BLaER1 (cell line): ENCODE data around the gene CD247.
A peak's percentile ranks its signal among the peaks of the same experiment; 100 is the strongest.

ENCODE experiments used
- H3K27ac ChIP-seq: shearing (Covaris generic); formaldehyde crosslinking; 2 replicates; pipeline ENCODE4 v1.8.1; 2022
- H3K27me3 ChIP-seq: shearing (Covaris generic); formaldehyde crosslinking; 2 replicates; pipeline ENCODE4 v1.8.1; 2022
- H3K36me3 ChIP-seq: shearing (Covaris generic); formaldehyde crosslinking; 2 replicates; pipeline ENCODE4 v1.8.1; 2022
- H3K4me1 ChIP-seq: shearing (Covaris generic); formaldehyde crosslinking; 2 replicates; pipeline ENCODE4 v1.8.1; 2022
- H3K4me2 ChIP-seq: shearing (Covaris generic); formaldehyde crosslinking; 2 replicates; pipeline ENCODE4 v1.8.1; 2022
- H3K4me3 ChIP-seq: shearing (Covaris generic); formaldehyde crosslinking; 2 replicates; pipeline ENCODE4 v1.8.1; 2022
- H3K9ac ChIP-seq: shearing (Covaris generic); formaldehyde crosslinking; 2 replicates; pipeline ENCODE4 v1.8.1; 2022
- H3K9me3 ChIP-seq: shearing (Covaris generic); formaldehyde crosslinking; 2 replicates; pipeline ENCODE4 v1.8.1; 2022
- H4K20me1 ChIP-seq: shearing (Covaris generic); formaldehyde crosslinking; 2 replicates; pipeline ENCODE4 v1.8.1; 2022
- Cebpa-rat ChIP-seq: shearing (Covaris generic); IDR thresholded peaks from 2 replicates; pipeline ENCODE4 v1.8.1; 2022

CD247 gene

GRCh38 chr1:167554028-167554779 is 35.9 kb upstream of the CD247 start:
- H4K20me1 ChIP-seq, result no peaks in the 10 kb centered on the region; the same call in 1 of the 2 replicates
- H3K9ac ChIP-seq, result no peak overlapping the region
- peaks cover 18% of the 10 kb centered on the region for H3K4me1 ChIP-seq
- H3K27ac ChIP-seq, result no peak overlapping the region
- no peaks in the 10 kb centered on the region for H3K27me3 ChIP-seq
- H3K4me2 ChIP-seq, result peak overlapping the region; percentile 98
- H3K9me3 ChIP-seq, result no peaks in the 10 kb centered on the region
- TF ChIP-seq Cebpa-rat, result no peak
- H3K36me3 ChIP-seq, result no peaks in the 10 kb centered on the region
- H3K4me3 ChIP-seq, result peak overlapping the region; percentile 86

- peak within 1 kb of the TSS; percentile 60; the same call in 1 of the 2 replicates for H3K27ac ChIP-seq
Measured at GRCh38 chr1:167553136-167554027, 35.1 kb upstream of the CD247 start, which contains the start of gene CREG1. Gene CREG1 (minus strand): TSS chr1:167553762.

GRCh38 chr1:167551362-167551761 is 33.0 kb upstream of the CD247 start:
- H4K20me1 ChIP-seq, result no peaks in the 10 kb centered on the region; the same call in 1 of the 2 replicates
- no peak overlapping the region for H3K4me2 ChIP-seq
- no peaks in the 10 kb centered on the region for H3K9me3 ChIP-seq
- TF ChIP-seq Cebpa-rat, result no peak
- H3K36me3 ChIP-seq, result peaks cover 11% of the 10 kb centered on the region; the same call in 1 of the 2 replicates
- no peaks in the 10 kb centered on the region for H3K27me3 ChIP-seq
- no peak overlapping the region for H3K9ac ChIP-seq
- H3K4me1 ChIP-seq, result peaks cover 18% of the 10 kb centered on the region
- H3K4me3 ChIP-seq, result no peak overlapping the region
- H3K27ac ChIP-seq, result no peak overlapping the region

More at GRCh38 chr1:167553136-167554027, 35.1 kb upstream of the CD247 start, which contains the start of gene CREG1:
- no peaks in the 10 kb centered on the region for H3K36me3 ChIP-seq
- no peaks in the 10 kb centered on the region for H3K27me3 ChIP-seq
- H3K9me3 ChIP-seq, result no peaks in the 10 kb centered on the region
- H3K4me2 ChIP-seq, result peak within 1 kb of the TSS; percentile 98
- H3K4me3 ChIP-seq, result peak within 1 kb of the TSS; percentile 86
- H3K4me1 ChIP-seq, result peaks cover 18% of the 10 kb centered on the region
- peak within 1 kb of the TSS; percentile 81 for H3K9ac ChIP-seq
- TF ChIP-seq Cebpa-rat, result no peak
- H4K20me1 ChIP-seq, result no peaks in the 10 kb centered on the region; the same call in 1 of the 2 replicates

GRCh38 chr1:167548059-167548932 is 30.0 kb upstream of the CD247 start:
- no peak overlapping the region for H3K4me3 ChIP-seq
- H4K20me1 ChIP-seq, result no peaks in the 10 kb centered on the region; the same call in 1 of the 2 replicates
- H3K4me2 ChIP-seq, result no peak overlapping the region
- no peak overlapping the region for H3K9ac ChIP-seq
- H3K27ac ChIP-seq, result no peak overlapping the region
- TF ChIP-seq Cebpa-rat, result no peak
- H3K27me3 ChIP-seq, result no peaks in the 10 kb centered on the region
- H3K36me3 ChIP-seq, result peaks cover 27% of the 10 kb centered on the region
- H3K4me1 ChIP-seq, result peaks cover 22% of the 10 kb centered on the region
- H3K9me3 ChIP-seq, result no peaks in the 10 kb centered on the region

DNA sequence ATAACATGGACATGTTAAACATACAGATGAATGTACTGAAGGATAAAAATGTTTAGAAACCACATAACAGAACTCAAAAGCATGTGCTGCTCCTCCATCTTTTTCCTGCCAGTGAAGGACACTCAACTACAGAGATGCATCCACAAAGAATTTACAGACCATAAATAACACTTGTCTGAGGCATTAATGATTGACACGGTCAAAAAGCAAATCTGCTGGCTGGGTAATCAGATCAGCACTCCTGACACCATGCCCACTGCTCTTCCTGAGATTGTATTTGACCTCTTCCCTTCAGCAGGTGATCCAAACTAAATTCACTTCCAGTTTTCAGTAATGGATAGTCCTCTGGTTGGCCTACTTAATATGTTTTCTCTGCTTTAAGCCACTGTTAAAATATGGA is 28.6 kb upstream of the CD247 start:
- H3K9me3 ChIP-seq, result no peaks in the 10 kb centered on the region
- no peaks in the 10 kb centered on the region for H3K27me3 ChIP-seq
- peaks cover 32% of the 10 kb centered on the region for H3K36me3 ChIP-seq
- no peak for TF ChIP-seq Cebpa-rat
- H3K4me1 ChIP-seq, result peaks cover 11% of the 10 kb centered on the region
- H4K20me1 ChIP-seq, result no peaks in the 10 kb centered on the region; the same call in 1 of the 2 replicates
- H3K4me3 ChIP-seq, result no peak overlapping the region
- H3K9ac ChIP-seq, result no peak overlapping the region
- no peak overlapping the region for H3K27ac ChIP-seq
- no peak overlapping the region for H3K4me2 ChIP-seq

- peaks cover 11% of the 10 kb centered on the region for H3K4me1 ChIP-seq
- H3K4me2 ChIP-seq, result peak overlapping the region; percentile 30; the same call in 1 of the 2 replicates
- H3K9ac ChIP-seq, result no peak overlapping the region; the same call in 1 of the 2 replicates
- H3K27ac ChIP-seq, result no peak overlapping the region
- H3K27me3 ChIP-seq, result no peaks in the 10 kb centered on the region
- H4K20me1 ChIP-seq, result no peaks in the 10 kb centered on the region
- no peaks in the 10 kb centered on the region for H3K9me3 ChIP-seq
- H3K4me3 ChIP-seq, result no peak overlapping the region
- TF ChIP-seq Cebpa-rat, result no peak
- peaks cover 32% of the 10 kb centered on the region for H3K36me3 ChIP-seq
Measured at GRCh38 chr1:167545349-167545748, 27.0 kb upstream of the CD247 start.

- Histone ChIP-seq H3K27me3 (no peaks in the 10 kb centered on the region), H3K9ac (no peak overlapping the region), H3K27ac (no peak overlapping the region), H3K4me3 (no peak overlapping the region), H3K4me2 (no peak overlapping the region), H3K9me3 (no peaks in the 10 kb centered on the region), H3K4me1 (peaks cover 12% of the 10 kb centered on the region), H4K20me1 (no peaks in the 10 kb centered on the region), H3K36me3 (peaks cover 32% of the 10 kb centered on the region)
- TF ChIP-seq Cebpa-rat, result peak; percentile 71; the same call in 1 of the 2 replicates
Measured at GRCh38 chr1:167544447-167545093, 26.2 kb upstream of the CD247 start.

DNA sequence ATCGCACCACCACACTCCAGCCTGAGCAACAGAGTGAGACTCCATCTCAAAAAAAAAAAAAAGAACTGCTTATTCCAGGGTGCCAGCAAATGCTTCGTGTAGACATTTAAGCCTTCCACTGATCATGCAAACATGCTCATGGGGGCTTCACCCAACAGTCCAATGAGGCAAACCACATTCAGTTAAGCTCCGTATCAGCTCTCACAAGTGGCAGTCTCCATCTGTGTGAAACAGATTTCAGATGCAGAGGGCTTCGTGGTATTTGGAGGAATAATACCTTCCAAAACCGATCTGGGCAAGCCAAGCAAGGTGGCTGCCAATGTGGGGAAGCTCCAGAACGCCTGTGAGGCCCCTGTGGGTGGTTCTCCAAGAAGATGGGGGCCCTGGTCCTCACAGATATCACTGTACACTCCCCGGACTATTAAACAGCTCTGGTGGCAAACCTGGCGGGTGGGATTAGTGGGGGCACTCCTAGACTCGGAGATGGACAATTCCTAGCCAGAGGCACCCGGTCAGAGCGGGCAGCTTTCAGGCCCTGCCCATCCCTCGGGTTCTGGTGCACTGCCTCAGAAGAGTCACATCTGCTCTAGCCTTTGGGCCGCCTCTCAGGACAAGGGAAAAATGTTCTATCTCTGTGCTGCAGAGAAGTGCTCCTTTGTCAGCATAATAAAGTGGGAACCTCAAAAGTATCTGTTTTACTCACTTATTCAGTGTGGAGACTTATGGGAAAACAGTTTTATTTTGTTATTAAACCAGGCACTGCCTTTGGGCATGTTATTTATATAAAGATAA is 25.1 kb upstream of the CD247 start:
- H3K4me1 ChIP-seq, result peaks cover 16% of the 10 kb centered on the region
- no peak overlapping the region for H3K9ac ChIP-seq
- H3K9me3 ChIP-seq, result no peaks in the 10 kb centered on the region
- H3K4me2 ChIP-seq, result no peak overlapping the region
- no peaks in the 10 kb centered on the region for H3K27me3 ChIP-seq
- no peak overlapping the region for H3K4me3 ChIP-seq
- peaks cover 32% of the 10 kb centered on the region for H3K36me3 ChIP-seq
- no peaks in the 10 kb centered on the region for H4K20me1 ChIP-seq
- TF ChIP-seq Cebpa-rat, result no peak
- no peak overlapping the region for H3K27ac ChIP-seq
